Calu3 (cell line): ENCODE results near the gene NNMT. TPM values are rescaled to one million over a fixed set of nuclear protein-coding genes. Genes with fewer than 3 reads are reported as not detected.

Source experiments
- BruUV-seq: library from RNA; stranded (reverse); fragments of 400-500 nt; replicated peaks from 2 replicates; lab custom pipeline; 2021; lab: Mats Ljungman, UMichigan
- CTCF ChIA-PET: fragments of 300-600 bp; sonication (Branson Sonifier 250); formaldehyde crosslinking; loops from one replicate; lab custom pipeline; 2022; ENCODE audit warnings: antibody characterized with exemption; lab: Charles Lee
- DNase-seq: peaks from one replicate; pipeline ENCODE4 v3.0.0; 2022
- H3K27ac Mint-ChIP-seq: one replicate; pipeline ENCODE4 v1.8.0; 2022; ENCODE audit warnings: mixed read lengths; ENCODE audit not compliant: unreplicated experiment
- H3K27me3 Mint-ChIP-seq: one replicate; pipeline ENCODE4 v1.8.0; 2022; ENCODE audit warnings: mixed read lengths; ENCODE audit not compliant: unreplicated experiment
- H3K36me3 Mint-ChIP-seq: one replicate; pipeline ENCODE4 v1.8.0; 2022; ENCODE audit warnings: mild to moderate bottlenecking, moderate library complexity, mixed read lengths; ENCODE audit not compliant: insufficient read depth, unreplicated experiment
- H3K4me1 Mint-ChIP-seq: one replicate; pipeline ENCODE4 v1.8.0; 2022; ENCODE audit warnings: mild to moderate bottlenecking, low read depth, mixed read lengths; ENCODE audit not compliant: unreplicated experiment
- H3K4me3 Mint-ChIP-seq: one replicate; pipeline ENCODE4 v1.8.0; 2022; ENCODE audit warnings: mild to moderate bottlenecking, low read depth, moderate library complexity, mixed read lengths; ENCODE audit not compliant: unreplicated experiment
- H3K9me3 Mint-ChIP-seq: one replicate; pipeline ENCODE4 v1.8.0; 2022; ENCODE audit warnings: low read depth, mixed read lengths; ENCODE audit not compliant: unreplicated experiment
- CTCF ChIP-seq: fragments of 200-600 bp; IDR thresholded peaks from one replicate; pipeline ENCODE4 v1.8.0; 2022; ENCODE audit warnings: antibody characterized with exemption; ENCODE audit not compliant: unreplicated experiment
- intact Hi-C: fragments of 100-400 bp; cut with micrococcal nuclease; formaldehyde crosslinking; loops from one replicate; pipeline ENCODE4 v1.10.0; 2022; ENCODE audit not compliant: unreplicated experiment
- total RNA-seq: library from RNA; stranded (reverse); gene quantifications from 2 replicates; pipeline ENCODE4 v1.2.3, GENCODE V29; 2022

Gene NNMT
- total RNA-seq, 1 experiment from 2014 or later = 116 TPM

- Mint-ChIP-seq H3K36me3 (peaks cover 26% of the 10 kb centered on the region), H3K4me1 (peaks cover 37% of the 10 kb centered on the region), H3K27me3 (no peaks in the 10 kb centered on the region), H3K27ac (no peak overlapping the region), H3K4me3 (no peak overlapping the region), H3K9me3 (peaks cover 2% of the 10 kb centered on the region)
- intact Hi-C loops = no loop called here
- DNase-seq = no peak
- CTCF ChIA-PET = no interaction called here
- TF ChIP-seq CTCF = no peak
- BruUV-seq = no TSS peak
Measured at GRCh38 chr11:114308689-114309089, 12.5 kb downstream of the NNMT start.

GRCh38 chr11:114309517-114309916 is 13.3 kb downstream of the NNMT start:
- no TSS peak for BruUV-seq
- Mint-ChIP-seq H3K27me3 (no peaks in the 10 kb centered on the region), H3K4me3 (no peak overlapping the region), H3K4me1 (peaks cover 31% of the 10 kb centered on the region), H3K36me3 (peaks cover 26% of the 10 kb centered on the region), H3K9me3 (peaks cover 2% of the 10 kb centered on the region), H3K27ac (no peak overlapping the region)
- DNase-seq = no peak
- TF ChIP-seq CTCF = no peak
- intact Hi-C loops = no loop called here
- CTCF ChIA-PET = no interaction called here

DNA sequence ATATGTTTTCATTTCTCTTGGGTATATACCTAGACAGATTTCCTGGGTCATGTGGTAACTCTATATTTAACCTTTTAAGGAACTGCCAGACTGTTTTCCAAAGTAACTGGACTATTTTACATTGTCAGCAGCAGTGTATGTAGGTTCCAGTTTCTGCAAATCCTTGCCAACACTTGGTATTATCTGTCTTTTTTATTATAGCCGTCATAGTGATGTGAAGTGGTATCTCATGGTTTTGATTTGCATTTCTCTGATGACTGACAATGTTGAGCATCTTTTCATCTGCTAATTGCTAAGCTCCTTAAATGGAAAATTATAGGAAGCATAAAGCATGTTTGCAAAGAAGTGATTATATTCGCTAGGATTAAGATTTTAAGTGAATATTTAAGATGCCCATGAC is 13.9 kb downstream of the NNMT start:
- intact Hi-C loops = loop anchor here (10.0 kb wide), 1 partner anchor 975 kb away; no protein-coding TSS in a partner anchor
- H3K4me3 Mint-ChIP-seq = no peak overlapping the region
- H3K4me1 Mint-ChIP-seq = peaks cover 30% of the 10 kb centered on the region
- no peaks in the 10 kb centered on the region for H3K27me3 Mint-ChIP-seq
- H3K36me3 Mint-ChIP-seq = peaks cover 27% of the 10 kb centered on the region
- CTCF ChIA-PET = no interaction called here
- BruUV-seq = no TSS peak
- peaks cover 2% of the 10 kb centered on the region for H3K9me3 Mint-ChIP-seq
- TF ChIP-seq CTCF = no peak
- no peak overlapping the region for H3K27ac Mint-ChIP-seq
- no peak for DNase-seq

GRCh38 chr11:114311946-114312345 is 15.7 kb downstream of the NNMT start:
- intact Hi-C loops = loop anchor here (10.0 kb wide), 1 partner anchor 973 kb away; no protein-coding TSS in a partner anchor
- Mint-ChIP-seq H3K36me3 (peaks cover 36% of the 10 kb centered on the region), H3K27ac (no peak overlapping the region), H3K4me1 (peaks cover 38% of the 10 kb centered on the region), H3K4me3 (no peak overlapping the region), H3K27me3 (no peaks in the 10 kb centered on the region), H3K9me3 (peaks cover 2% of the 10 kb centered on the region)
- DNase-seq = no peak
- CTCF ChIA-PET = no interaction called here
- no peak for TF ChIP-seq CTCF
- no TSS peak for BruUV-seq
